Upper lobe of left lung (tissue), 6 donors: ENCODE measurements around the gene AMZ1. TPM values are rescaled to one million over a fixed set of nuclear protein-coding genes. Genes with fewer than 3 reads are reported as not detected.

Source experiments
- ATAC-seq, 2 donors: fragments of 200-7000 bp; cut with Tn5 transposase; one replicate each; pipeline ENCODE4 v1.9.1; 2022; ENCODE audit warnings: mild to moderate bottlenecking in 2 of 2, moderate library complexity in 2 of 2; ENCODE audit not compliant: low FRiP score in 2 of 2
- DNase-seq, 2 donors: peaks; one replicate each; pipeline ENCODE4 v3.0.0-alpha.2; 2019 to 2020
- H3K27ac ChIP-seq, 4 donors: fragments of 200-600 bp; sonication (generic); one replicate each; pipeline ENCODE4 v1.5.1; 2016 to 2019
- H3K27me3 ChIP-seq, 4 donors: fragments of 200-600 bp; sonication (generic); one replicate each; pipeline ENCODE4 v1.5.1; 2017 to 2019
- H3K36me3 ChIP-seq, 4 donors: fragments of 200-600 bp; sonication (generic); one replicate each; pipeline ENCODE4 v1.5.1; 2016 to 2019
- H3K4me1 ChIP-seq, 4 donors: fragments of 200-600 bp; sonication (generic); one replicate each; pipeline ENCODE4 v1.5.1; 2018 to 2019
- H3K4me3 ChIP-seq, 4 donors: fragments of 200-600 bp; sonication (generic); one replicate each; pipeline ENCODE4 v1.5.1; 2017 to 2019; ENCODE audit warnings: mild to moderate bottlenecking in 2 of 4, moderate library complexity in 1 of 4
- H3K9me3 ChIP-seq, 4 donors: fragments of 200-600 bp; sonication (generic); one replicate each; pipeline ENCODE4 v1.5.1; 2018 to 2019
- CTCF ChIP-seq, 6 experiments: fragments of 450-650 bp in 4 of 6; fragments of 200-600 bp in 2 of 6; sonication (generic) in 2 of 6; IDR thresholded peaks; one replicate each; pipeline ENCODE4 v1.5.1; 2016 to 2019; ENCODE audit warnings: antibody characterized with exemption in 6 of 6
- EP300 ChIP-seq, 4 donors: sonication (generic); formaldehyde crosslinking; IDR thresholded peaks; one replicate each; pipeline ENCODE4 v1.5.1; 2017; ENCODE audit warnings: antibody characterized with exemption in 4 of 4, control low read depth in 2 of 4
- POLR2A ChIP-seq, 4 donors: fragments of 450-650 bp; IDR thresholded peaks; one replicate each; pipeline ENCODE4 v1.5.1; 2016 to 2017; ENCODE audit warnings: antibody characterized with exemption in 4 of 4, mild to moderate bottlenecking in 2 of 4
- POLR2AphosphoS5 ChIP-seq, 2 donors: sonication (generic); formaldehyde crosslinking; IDR thresholded peaks; one replicate each; pipeline ENCODE4 v1.5.1; 2017; ENCODE audit warnings: antibody characterized with exemption in 2 of 2
- WGBS, 2 donors: methylation state at CpG; one replicate each; pipeline ENCODE4 v1.1.5; 2017 to 2018; 5-methylcytosine and 5-hydroxymethylcytosine counted together
- total RNA-seq, 6 donors: library from RNA; depleted of rRNA in 4 of 6; stranded (reverse); fragments of >200 nt in 4 of 6; gene quantifications; one replicate each; pipeline versions ENCODE4 v1.1.0 to v1.2.1, GENCODE V29; 2016 to 2021
- donor health status: DM: no; HTN: no; CAD: no; lungs with moderate emphysema.
- donor health status: DM: no; HTN: yes; CAD: no; lungs with severe emphysema.

The AMZ1 gene
- total RNA-seq, 6 donors from 2014 or later, result 0.30 to 16.6 (median 5.3) TPM

GRCh38 chr7:2640482-2640830 lies 47.5 kb upstream of the AMZ1 start:
- Histone ChIP-seq H3K4me3 (no peak overlapping the region), H3K27ac (peak overlapping the region in 3 of 4 donors; percentile 74 to 93 (median 88)), H3K9me3 (no peaks in the 10 kb centered on the region), H3K27me3 (no peaks in the 10 kb centered on the region), H3K36me3 (no peaks in the 10 kb centered on the region), H3K4me1 (peaks cover 71 to 98% (median 79%) of the 10 kb centered on the region in 4 donors)
- no peak for ATAC-seq
- WGBS, 2 donors, result 71 to 80% methylated on average over 2 to 11 of the region's 12 CpGs
- peak in 1 of 2 donors; percentile 86 for DNase-seq
- TF ChIP-seq POLR2AphosphoS5 (IDR thresholded peaks at IDR 0.05) (no peak), CTCF (IDR thresholded peaks at IDR 0.05) (peak in 1 of 6 experiments; percentile 18), POLR2A (IDR thresholded peaks at IDR 0.05) (no peak)

GRCh38 chr7:2640846-2641316 lies 47.1 kb upstream of the AMZ1 start:
- TF ChIP-seq CTCF (IDR thresholded peaks at IDR 0.05) (no peak), POLR2A (IDR thresholded peaks at IDR 0.05) (no peak), POLR2AphosphoS5 (IDR thresholded peaks at IDR 0.05) (no peak), EP300 (IDR thresholded peaks at IDR 0.05) (no peak)
- no peaks in the 10 kb centered on the region for H3K9me3 ChIP-seq
- ATAC-seq (no peak), DNase-seq (peak in 1 of 2 donors; percentile 60)
- H3K27ac ChIP-seq, result peak overlapping the region; percentile 74 to 93 (median 85)
- WGBS, 2 donors, result 60% methylated on average over 9 of the region's 9 CpGs; no CpG with 5 or more reads in 1 of the 2 donors
- H3K27me3 ChIP-seq, result no peaks in the 10 kb centered on the region
- H3K4me3 ChIP-seq, result peak overlapping the region in 3 of 4 donors; percentile 17 to 33 (median 27)
- peaks cover 69 to 98% (median 78%) of the 10 kb centered on the region in 4 donors for H3K4me1 ChIP-seq
- no peaks in the 10 kb centered on the region for H3K36me3 ChIP-seq

- peak overlapping the region in 3 of 4 donors; percentile 17 to 33 (median 27) for H3K4me3 ChIP-seq
- 23 to 30% methylated on average over 15 to 19 of the region's 39 CpGs for WGBS, 2 donors
- DNase-seq (peak; percentile 95 to 96), ATAC-seq (peak; percentile 85 to 86)
- peaks cover 0 to under 1% (median 0%) of the 10 kb centered on the region in 4 donors for H3K36me3 ChIP-seq
- H3K27ac ChIP-seq, result peak overlapping the region; percentile 74 to 93 (median 85)
- no peaks in the 10 kb centered on the region for H3K9me3 ChIP-seq
- TF ChIP-seq POLR2AphosphoS5 (IDR thresholded peaks at IDR 0.05) (peak; percentile 88 to 91), POLR2A (IDR thresholded peaks at IDR 0.05) (peak in 1 of 4 donors; percentile 56), CTCF (IDR thresholded peaks at IDR 0.05) (peak in 2 of 6 experiments; percentile 17 to 41), EP300 (IDR thresholded peaks at IDR 0.05) (peak; percentile 66 to 94 (median 70))
- no peaks in the 10 kb centered on the region for H3K27me3 ChIP-seq
- peaks cover 62 to 90% (median 70%) of the 10 kb centered on the region in 4 donors for H3K4me1 ChIP-seq
Measured at GRCh38 chr7:2641406-2642393, 46.3 kb upstream of the AMZ1 start.

- H3K36me3 ChIP-seq, result peaks cover 0 to 20% (median 17%) of the 10 kb centered on the region in 4 donors
- WGBS, 2 donors, result 83 to 84% methylated on average over 12 to 29 of the region's 29 CpGs
- peak overlapping the region in 2 of 4 donors; percentile 24 to 32 for H3K27ac ChIP-seq
- ATAC-seq, result no peak
- no peaks in the 10 kb centered on the region for H3K27me3 ChIP-seq
- no peaks in the 10 kb centered on the region for H3K9me3 ChIP-seq
- no peak for TF ChIP-seq POLR2A (IDR thresholded peaks at IDR 0.05)
- TF ChIP-seq CTCF (IDR thresholded peaks at IDR 0.05), result peak in 2 of 6 experiments; percentile 7 to 33
- TF ChIP-seq EP300 (IDR thresholded peaks at IDR 0.05), result no peak
- TF ChIP-seq POLR2AphosphoS5 (IDR thresholded peaks at IDR 0.05), result no peak
- peaks cover 49 to 71% (median 54%) of the 10 kb centered on the region in 4 donors for H3K4me1 ChIP-seq
- peak in 1 of 2 donors; percentile 61 for DNase-seq
- no peak overlapping the region for H3K4me3 ChIP-seq
Measured at GRCh38 chr7:2643386-2644219, 44.4 kb upstream of the AMZ1 start.
